BE2C (cell line): Measurements from ENCODE around the gene AUTS2.

Experiments
- DNase-seq: peaks from one replicate; pipeline ENCODE4 v3.0.0-alpha.2; 2020
- H3K27me3 ChIP-seq: fragments of 250-450 bp; sonication (Bioruptor Pico); 2 replicates; pipeline ENCODE4 v1.5.1; 2020; ENCODE audit warnings: mild to moderate bottlenecking
- H3K36me3 ChIP-seq: fragments of 250-450 bp; sonication (Bioruptor Pico); 2 replicates; pipeline ENCODE4 v1.5.1; 2020; ENCODE audit warnings: mild to moderate bottlenecking
- H3K4me1 ChIP-seq: fragments of 250-450 bp; sonication (Bioruptor Pico); 2 replicates; pipeline ENCODE4 v1.5.1; 2020
- H3K4me3 ChIP-seq: 2 replicates; pipeline ENCODE4 v1.5.1; 2011; ENCODE audit warnings: low read depth, low read length
- H3K9me3 ChIP-seq: fragments of 250-450 bp; sonication (Bioruptor Pico); 2 replicates; pipeline ENCODE4 v1.5.1; 2020
- TF ChIP-seq, protein P1 (sequence below): IDR thresholded peaks from 2 replicates; pipeline ENCODE4 v1.5.1; 2012; ENCODE audit warnings: mild to moderate bottlenecking, low read depth, low read length

Gene AUTS2

DNA sequence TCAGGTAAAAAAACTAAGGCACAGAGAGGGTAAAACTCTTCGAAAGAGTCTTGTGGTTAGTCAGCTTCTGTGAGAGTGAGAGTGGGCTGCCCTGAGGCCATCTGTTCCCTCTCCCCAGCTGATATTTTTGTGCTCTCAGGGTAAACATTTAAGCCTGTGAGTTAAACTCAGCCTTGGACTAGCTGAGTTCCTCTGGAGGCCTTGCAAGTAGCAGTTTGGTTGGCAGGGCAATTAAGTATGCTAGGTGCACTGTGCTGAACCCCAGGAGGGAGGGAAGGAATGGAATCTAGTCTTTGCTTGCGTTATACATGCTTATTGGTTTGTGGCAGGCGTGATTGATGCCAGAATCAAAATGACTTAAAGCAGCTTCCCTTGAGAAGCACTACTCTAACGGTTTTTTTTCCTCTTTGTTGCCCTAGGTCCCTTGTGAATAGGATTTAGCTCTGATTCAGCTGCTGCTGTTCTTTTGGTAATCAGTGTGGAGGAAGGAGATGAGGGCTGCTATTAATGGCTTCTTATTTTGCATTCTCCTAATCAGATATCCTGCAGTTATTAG lies 140.2 kb downstream of the AUTS2 start:
- DNase-seq, result peak; percentile 41
- Histone ChIP-seq H3K9me3 (no peaks in the 10 kb centered on the region), H3K36me3 (no peaks in the 10 kb centered on the region), H3K4me3 (no peak overlapping the region), H3K4me1 (peaks cover 49% of the 10 kb centered on the region), H3K27me3 (no peaks in the 10 kb centered on the region; the same call in 1 of the 2 replicates)
- TF ChIP-seq, protein P1, sequence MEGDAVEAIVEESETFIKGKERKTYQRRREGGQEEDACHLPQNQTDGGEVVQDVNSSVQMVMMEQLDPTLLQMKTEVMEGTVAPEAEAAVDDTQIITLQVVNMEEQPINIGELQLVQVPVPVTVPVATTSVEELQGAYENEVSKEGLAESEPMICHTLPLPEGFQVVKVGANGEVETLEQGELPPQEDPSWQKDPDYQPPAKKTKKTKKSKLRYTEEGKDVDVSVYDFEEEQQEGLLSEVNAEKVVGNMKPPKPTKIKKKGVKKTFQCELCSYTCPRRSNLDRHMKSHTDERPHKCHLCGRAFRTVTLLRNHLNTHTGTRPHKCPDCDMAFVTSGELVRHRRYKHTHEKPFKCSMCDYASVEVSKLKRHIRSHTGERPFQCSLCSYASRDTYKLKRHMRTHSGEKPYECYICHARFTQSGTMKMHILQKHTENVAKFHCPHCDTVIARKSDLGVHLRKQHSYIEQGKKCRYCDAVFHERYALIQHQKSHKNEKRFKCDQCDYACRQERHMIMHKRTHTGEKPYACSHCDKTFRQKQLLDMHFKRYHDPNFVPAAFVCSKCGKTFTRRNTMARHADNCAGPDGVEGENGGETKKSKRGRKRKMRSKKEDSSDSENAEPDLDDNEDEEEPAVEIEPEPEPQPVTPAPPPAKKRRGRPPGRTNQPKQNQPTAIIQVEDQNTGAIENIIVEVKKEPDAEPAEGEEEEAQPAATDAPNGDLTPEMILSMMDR, result no peak

DNA sequence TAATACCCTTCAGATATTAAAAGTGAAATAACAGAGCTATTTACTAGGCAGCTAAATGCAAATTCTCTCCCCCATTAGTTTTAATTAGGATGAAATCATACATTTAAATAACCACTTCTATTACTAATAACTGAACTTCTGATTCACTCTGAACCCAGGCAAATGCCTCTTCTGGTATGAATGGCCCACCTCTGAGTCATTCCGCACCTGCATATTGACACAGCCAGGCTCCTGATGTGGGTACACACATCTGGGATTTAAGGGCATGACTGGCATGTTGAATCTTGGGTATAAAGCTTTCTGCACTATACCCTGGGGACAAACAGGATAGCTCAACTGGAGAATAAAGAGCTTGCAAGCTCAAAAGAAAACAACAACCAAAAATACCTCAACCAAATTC lies 140.9 kb downstream of the AUTS2 start:
- no peak for DNase-seq
- Histone ChIP-seq H3K9me3 (no peaks in the 10 kb centered on the region), H3K4me3 (no peak overlapping the region), H3K27me3 (no peaks in the 10 kb centered on the region; the same call in 1 of the 2 replicates), H3K36me3 (no peaks in the 10 kb centered on the region), H3K4me1 (peaks cover 55% of the 10 kb centered on the region)
- TF ChIP-seq, protein P1, result no peak

DNA sequence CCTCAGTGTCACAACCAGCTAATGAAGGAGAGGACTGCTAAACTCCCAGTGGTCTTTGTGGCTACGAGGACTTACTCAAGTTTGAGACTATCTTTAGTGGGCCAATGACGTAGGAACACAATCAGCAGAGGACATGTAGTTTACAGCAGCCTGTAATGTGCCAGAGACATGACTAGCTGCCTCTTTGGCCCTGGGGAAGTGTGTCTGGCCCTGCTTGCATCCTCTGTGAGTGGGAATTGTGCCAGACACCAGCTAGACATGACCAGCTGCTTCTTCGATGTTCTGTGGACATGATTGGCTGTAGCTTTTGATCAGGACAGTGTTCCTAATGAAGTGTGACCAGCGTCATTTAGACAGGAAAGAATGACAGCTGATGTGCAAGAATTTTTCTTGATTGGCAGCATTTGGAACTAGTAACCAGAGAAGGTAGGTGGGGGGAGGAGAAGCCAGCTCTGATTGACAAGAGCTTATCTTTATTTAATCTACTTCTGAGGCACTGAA lies 141.7 kb downstream of the AUTS2 start:
- Histone ChIP-seq H3K4me3 (peak overlapping the region; percentile 25), H3K36me3 (no peaks in the 10 kb centered on the region), H3K4me1 (peaks cover 51% of the 10 kb centered on the region), H3K9me3 (no peaks in the 10 kb centered on the region), H3K27me3 (no peaks in the 10 kb centered on the region; the same call in 1 of the 2 replicates)
- TF ChIP-seq, protein P1, result no peak
- DNase-seq, result peak; percentile 92

DNA sequence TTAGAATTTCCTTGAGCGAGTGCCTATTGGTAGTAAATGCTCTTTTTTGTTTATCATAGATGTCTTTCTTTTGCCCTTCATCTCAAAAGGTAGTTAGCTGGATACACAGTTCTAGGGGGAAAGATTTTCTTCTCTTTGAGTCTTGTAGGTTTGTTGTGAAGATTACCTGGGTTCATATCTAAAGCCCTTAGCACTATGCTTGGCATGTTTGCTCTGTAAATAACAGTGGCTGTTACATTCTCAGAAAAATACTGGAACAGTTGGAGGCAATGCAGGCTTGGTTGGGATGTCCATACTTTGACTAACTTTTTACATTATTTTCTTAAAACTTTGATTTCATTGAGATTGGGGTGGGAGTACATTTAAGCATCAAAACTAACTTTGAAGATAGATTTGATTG lies 144.0 kb downstream of the AUTS2 start:
- TF ChIP-seq, protein P1, result no peak
- no peaks in the 10 kb centered on the region for H3K36me3 ChIP-seq
- no peak for DNase-seq
- no peaks in the 10 kb centered on the region; the same call in 1 of the 2 replicates for H3K27me3 ChIP-seq
- H3K9me3 ChIP-seq, result no peaks in the 10 kb centered on the region
- H3K4me1 ChIP-seq, result peaks cover 37% of the 10 kb centered on the region
- no peak overlapping the region for H3K4me3 ChIP-seq

DNA sequence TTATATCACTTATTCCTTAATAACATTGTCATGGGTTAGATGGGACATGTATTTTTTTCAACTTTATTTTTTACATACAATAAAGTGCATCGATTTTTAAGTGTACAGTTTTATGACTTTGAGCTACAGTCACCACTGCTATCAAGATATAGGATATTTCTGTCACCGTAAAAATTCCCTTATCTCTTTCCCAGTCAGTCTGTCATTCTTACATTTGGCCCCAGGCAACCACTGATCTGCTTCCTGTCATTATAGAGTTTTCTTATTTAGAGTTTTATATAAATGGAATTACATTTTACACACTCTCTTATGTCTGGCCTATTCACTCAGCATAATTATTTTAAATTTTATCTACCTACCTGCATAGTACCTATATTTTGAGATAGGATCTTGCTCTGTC lies 145.2 kb downstream of the AUTS2 start:
- no peaks in the 10 kb centered on the region; the same call in 1 of the 2 replicates for H3K27me3 ChIP-seq
- no peaks in the 10 kb centered on the region for H3K36me3 ChIP-seq
- peaks cover 30% of the 10 kb centered on the region for H3K4me1 ChIP-seq
- peak; percentile 27 for DNase-seq
- TF ChIP-seq, protein P1, result no peak
- H3K4me3 ChIP-seq, result no peak overlapping the region
- H3K9me3 ChIP-seq, result no peaks in the 10 kb centered on the region

DNA sequence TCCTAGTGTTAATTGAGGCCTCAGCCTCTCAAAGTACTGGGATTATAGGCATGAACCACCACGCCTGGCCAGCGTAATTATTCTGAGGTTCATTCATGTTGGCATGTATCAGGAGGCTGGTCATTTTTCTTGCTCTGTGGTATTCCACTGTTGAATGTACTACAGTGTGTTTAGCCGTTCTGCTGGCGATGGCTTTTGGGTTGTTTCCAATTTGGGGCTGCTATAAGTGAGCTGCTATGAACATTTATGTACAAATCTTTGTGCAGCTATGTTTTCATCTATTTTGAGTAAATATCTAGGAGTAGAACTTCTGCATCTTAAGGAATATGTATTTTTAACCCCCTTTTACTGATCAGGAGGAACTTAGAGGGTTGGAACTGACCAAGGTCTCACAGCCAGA lies 145.8 kb downstream of the AUTS2 start:
- no peak for DNase-seq
- TF ChIP-seq, protein P1, result no peak
- Histone ChIP-seq H3K4me3 (no peak overlapping the region), H3K4me1 (peaks cover 26% of the 10 kb centered on the region), H3K27me3 (no peaks in the 10 kb centered on the region; the same call in 1 of the 2 replicates), H3K9me3 (no peaks in the 10 kb centered on the region), H3K36me3 (no peaks in the 10 kb centered on the region)
